Activated gamma-delta T cell treated with Interleukin-2 at 50 U/mL for 16 hours (primary cell): Measurements from ENCODE around the gene GPR160.

Source experiments
- DNase-seq: peaks from one replicate; pipeline ENCODE4 v3.0.0-alpha.2; 2020

The GPR160 gene

GRCh38 chr3:170128259-170128976 lies 90.6 kb downstream of the GPR160 start:
- DNase-seq, result no peak

DNA sequence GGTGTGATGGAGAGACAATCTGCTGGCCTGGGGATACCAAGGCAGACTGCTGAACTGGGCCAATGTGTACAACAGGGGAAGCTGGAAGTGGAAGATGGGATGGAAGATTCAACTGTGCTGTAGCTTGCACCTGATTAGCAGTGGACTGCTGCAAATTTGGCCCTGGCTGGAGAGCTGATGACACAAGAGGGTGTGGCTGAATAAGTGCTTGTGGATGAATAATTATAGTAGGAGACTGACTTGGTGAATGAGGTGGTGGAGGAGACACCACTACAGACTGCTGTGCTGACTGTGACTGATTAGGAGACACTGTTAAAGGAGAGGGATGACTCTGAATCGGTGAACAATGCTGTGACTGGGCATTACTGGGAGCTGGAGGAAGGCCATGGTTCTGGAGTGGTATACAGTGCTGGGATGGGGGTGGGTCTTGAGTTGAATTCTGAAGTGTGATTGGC lies 91.2 kb downstream of the GPR160 start:
- DNase-seq, result no peak

DNA sequence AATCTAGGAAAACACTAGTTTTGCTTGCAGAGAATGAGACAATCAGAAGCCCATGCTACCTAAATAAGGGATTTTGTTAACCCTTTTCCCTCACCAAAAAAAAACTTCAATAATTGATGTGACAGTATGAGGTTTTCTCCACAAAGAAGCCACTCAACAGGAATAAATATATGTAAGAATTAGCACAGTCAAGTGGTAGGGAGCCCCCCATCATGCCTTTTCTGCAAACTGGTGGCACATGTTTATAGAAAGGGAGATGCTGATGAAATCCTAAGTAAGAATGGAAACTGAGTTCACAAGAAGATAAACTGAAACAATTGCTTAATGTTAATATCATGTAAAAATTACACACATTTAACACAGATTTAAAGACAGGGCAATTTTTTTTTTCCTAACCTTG lies 92.7 kb downstream of the GPR160 start:
- DNase-seq, result no peak

GRCh38 chr3:170132335-170132734 lies 94.5 kb downstream of the GPR160 start:
- no peak for DNase-seq
